HG03520 (cell line): ENCODE results near the gene PLCD3.
A peak's percentile ranks its signal among the peaks of the same experiment; 100 is the strongest.

Experiments
- ATAC-seq: cut with Tn5 transposase; IDR thresholded peaks from one replicate; pipeline ENCODE4 v1.9.1; 2021; ENCODE audit warnings: mild to moderate bottlenecking, moderate library complexity; ENCODE audit not compliant: unreplicated experiment

Gene PLCD3

GRCh38 chr17:45150911-45151809 is 18.8 kb upstream of the PLCD3 start:
- ATAC-seq = no peak

- ATAC-seq = no peak
Measured at GRCh38 chr17:45149669-45150664, 17.7 kb upstream of the PLCD3 start.

- no peak for ATAC-seq
Measured at GRCh38 chr17:45149037-45149668, 16.8 kb upstream of the PLCD3 start.

GRCh38 chr17:45148183-45149036 is 16.1 kb upstream of the PLCD3 start, which contains the start of gene HEXIM1:
TSS of gene HEXIM1 (plus strand) at chr17:45148475. CDS start at chr17:45149191, 716 bp downstream.
- ATAC-seq = peak; percentile 63

GRCh38 chr17:45147581-45148182 is 15.4 kb upstream of the PLCD3 start:
- ATAC-seq = no peak

GRCh38 chr17:45146890-45147580 is 14.7 kb upstream of the PLCD3 start:
- ATAC-seq = no peak

- no peak for ATAC-seq
Measured at GRCh38 chr17:45146592-45146889, 14.2 kb upstream of the PLCD3 start.

- no peak for ATAC-seq
Measured at GRCh38 chr17:45146166-45146565, 13.9 kb upstream of the PLCD3 start.

GRCh38 chr17:45145035-45145389 is 12.7 kb upstream of the PLCD3 start:
- no peak for ATAC-seq

- ATAC-seq = no peak
Measured at GRCh38 chr17:45144199-45145034, 12.1 kb upstream of the PLCD3 start.

GRCh38 chr17:45143767-45144198 is 11.5 kb upstream of the PLCD3 start:
- ATAC-seq = no peak

GRCh38 chr17:45143094-45143670 is 10.9 kb upstream of the PLCD3 start:
- ATAC-seq = no peak

- no peak for ATAC-seq
Measured at GRCh38 chr17:45139533-45139920, 7.2 kb upstream of the PLCD3 start.

GRCh38 chr17:45138911-45139532 is 6.7 kb upstream of the PLCD3 start:
- no peak for ATAC-seq

- ATAC-seq = no peak
Measured at GRCh38 chr17:45137561-45138305, 5.4 kb upstream of the PLCD3 start.

GRCh38 chr17:45136846-45137560 is 4.7 kb upstream of the PLCD3 start:
- ATAC-seq = no peak
